HG03139 (cell line): Measurements from ENCODE around the gene TSEN34.
A peak's percentile ranks its signal among the peaks of the same experiment; 100 is the strongest.

Experiments used
- ATAC-seq: cut with Tn5 transposase; IDR thresholded peaks from one replicate; pipeline ENCODE4 v1.9.1; 2021; ENCODE audit not compliant: unreplicated experiment

TSEN34 gene

GRCh38 chr19:54191011-54191810 lies at the start of gene TSEN34:
TSS of gene TSEN34 (plus strand) at chr19:54191308. CDS start at chr19:54191365, 57 bp downstream.
- ATAC-seq, result peak; percentile 16

- no peak for ATAC-seq
Measured at GRCh38 chr19:54141356-54141755, 49.8 kb upstream of the TSEN34 start.

GRCh38 chr19:54142166-54142780 lies 48.8 kb upstream of the TSEN34 start:
- no peak for ATAC-seq

GRCh38 chr19:54145541-54146158 lies 45.5 kb upstream of the TSEN34 start:
- no peak for ATAC-seq

GRCh38 chr19:54147676-54148075 lies 43.4 kb upstream of the TSEN34 start:
- ATAC-seq, result no peak

GRCh38 chr19:54148158-54148557 lies 43.0 kb upstream of the TSEN34 start:
- no peak for ATAC-seq

GRCh38 chr19:54149021-54149812 lies 41.9 kb upstream of the TSEN34 start:
- no peak for ATAC-seq

GRCh38 chr19:54151362-54152035 lies 39.6 kb upstream of the TSEN34 start:
- ATAC-seq, result no peak

- no peak for ATAC-seq
Measured at GRCh38 chr19:54152267-54152666, 38.8 kb upstream of the TSEN34 start.

- ATAC-seq, result no peak
Measured at GRCh38 chr19:54152878-54153524, 38.1 kb upstream of the TSEN34 start.

GRCh38 chr19:54153731-54154326 lies 37.3 kb upstream of the TSEN34 start:
- ATAC-seq, result no peak

- ATAC-seq, result no peak
Measured at GRCh38 chr19:54154603-54155345, 36.3 kb upstream of the TSEN34 start.

GRCh38 chr19:54155694-54156093 lies 35.4 kb upstream of the TSEN34 start:
- no peak for ATAC-seq

GRCh38 chr19:54156490-54156889 lies 34.6 kb upstream of the TSEN34 start:
- ATAC-seq, result no peak

- no peak for ATAC-seq
Measured at GRCh38 chr19:54156953-54157352, 34.2 kb upstream of the TSEN34 start.

GRCh38 chr19:54158812-54159351 lies 32.2 kb upstream of the TSEN34 start:
- ATAC-seq, result no peak

GRCh38 chr19:54159352-54160181 lies 31.5 kb upstream of the TSEN34 start, which contains the start of gene LENG1:
TSS of gene LENG1 (minus strand) at chr19:54159721. CDS start at chr19:54159695, 26 bp downstream.
- ATAC-seq, result peak; percentile 91
